ENCODE results near the gene HECTD3. TPM values are rescaled to one million over a fixed set of nuclear protein-coding genes. Genes with fewer than 3 reads are reported as not detected.
"Not testable (repeated sequence)": the region's sequence is repeated elsewhere in the genome, so short reads cannot be mapped to it uniquely, and the experiment has no call there.

HECTD3 gene
- total RNA-seq, 4 donors from 2014 or later = 70.5 to 321 (median 133) TPM

- peaks cover 0 to 40% (median 10%) of the 10 kb centered on the region in 4 donors for H3K36me3 ChIP-seq
- in situ Hi-C loops (cut with MboI; ENCODE audit: low pct_ligation_motif_present in 1 of 4, low pct_unique_long_range_greater_than_20kb in 1 of 4, low sequenced_read_pairs in 3 of 4) = loop anchor here in 2 of 4 donors (25.0 kb wide), 2 partner anchors 164 to 214 kb away; partner anchors contain the start of genes BEST4 (in 1 of the 2), PTCH2 (in 1 of the 2) and RPS8 (in 1 of the 2)
- H3K27ac ChIP-seq = not testable (repeated sequence)
Observed at GRCh38 chr1:45001576-45001975, 9.5 kb downstream of the HECTD3 start.

GRCh38 chr1:45001011-45001481 lies 10.1 kb downstream of the HECTD3 start:
- no peak for TF ChIP-seq CTCF (IDR thresholded peaks at IDR 0.05)
- no peak for TF ChIP-seq POLR2AphosphoS5 (IDR thresholded peaks at IDR 0.05)
- no peak for TF ChIP-seq POLR2A (IDR thresholded peaks at IDR 0.05)
- no peak for TF ChIP-seq EP300 (IDR thresholded peaks at IDR 0.05; ENCODE audit: low read depth)
- intact Hi-C loops (cut with DNase I; ENCODE audit: low total_unique reads) = no loop called here
- Histone ChIP-seq H3K4me1 (no peaks in the 10 kb centered on the region), H3K9me3 (no peaks in the 10 kb centered on the region), H3K27me3 (no peaks in the 10 kb centered on the region), H3K27ac (no peak overlapping the region), H3K36me3 (peaks cover 0 to 35% (median 9%) of the 10 kb centered on the region in 4 donors), H3K4me3 (no peak overlapping the region)
- in situ Hi-C loops (cut with MboI; ENCODE audit: low pct_ligation_motif_present in 1 of 4, low pct_unique_long_range_greater_than_20kb in 1 of 4, low sequenced_read_pairs in 3 of 4) = loop anchor here in 2 of 4 donors (25.0 kb wide), 2 partner anchors 164 to 214 kb away; partner anchors contain the start of genes BEST4 (in 1 of the 2), PTCH2 (in 1 of the 2) and RPS8 (in 1 of the 2)
- WGBS, 2 donors (ENCODE audit: low coverage in 1 of 2) = 40 to 79% methylated on average over 1 to 7 of the region's 7 CpGs
- no peak for DNase-seq

More at GRCh38 chr1:45001576-45001975, 9.5 kb downstream of the HECTD3 start:
- TF ChIP-seq POLR2A (IDR thresholded peaks at IDR 0.05) = peak; percentile 3
- H3K4me1 ChIP-seq; DNase-seq; H3K9me3 ChIP-seq; H3K27me3 ChIP-seq; H3K4me3 ChIP-seq; intact Hi-C loops (cut with DNase I; ENCODE audit: low total_unique reads): not testable (repeated sequence)
- WGBS, 2 donors (ENCODE audit: low coverage in 1 of 2) = 93% methylated on average over 8 of the region's 8 CpGs; no CpG with 5 or more reads in 1 of the 2 donors

DNA sequence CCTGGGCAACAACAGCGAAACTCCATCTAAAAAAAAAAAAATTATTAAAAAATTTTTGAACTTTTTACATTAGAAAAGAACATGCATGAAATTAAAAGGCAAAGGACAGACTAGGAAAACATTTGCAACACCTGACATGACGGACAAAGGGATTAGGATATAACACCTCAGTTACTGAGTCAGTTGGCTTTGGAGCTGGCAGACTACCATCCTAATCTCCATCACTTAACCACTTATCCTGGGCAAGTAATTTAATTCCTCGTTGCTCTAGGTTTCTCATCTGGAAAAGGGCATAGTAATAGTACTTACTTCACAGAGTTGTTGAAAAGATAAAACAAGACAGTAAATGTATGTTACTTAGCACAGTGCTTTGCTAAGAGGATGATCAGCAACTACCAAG lies 11.9 kb downstream of the HECTD3 start:
- whole genome bisulfite sequencing, 2 donors (ENCODE audit: low coverage in 1 of 2) = 85 to 88% methylated on average over 3 of the region's 3 CpGs
- Histone ChIP-seq H3K4me1 (no peaks in the 10 kb centered on the region), H3K27ac (no peak overlapping the region), H3K27me3 (no peaks in the 10 kb centered on the region), H3K36me3 (peaks cover 0 to 19% (median 1%) of the 10 kb centered on the region in 4 donors), H3K4me3 (no peak overlapping the region), H3K9me3 (no peaks in the 10 kb centered on the region)
- intact Hi-C loops (cut with DNase I; ENCODE audit: low total_unique reads) (no loop called here), in situ Hi-C loops (cut with MboI; ENCODE audit: low pct_ligation_motif_present in 1 of 4, low pct_unique_long_range_greater_than_20kb in 1 of 4, low sequenced_read_pairs in 3 of 4) (no loop called here)
- DNase-seq = no peak
- TF ChIP-seq EP300 (IDR thresholded peaks at IDR 0.05; ENCODE audit: low read depth) = no peak
- no peak for TF ChIP-seq CTCF (IDR thresholded peaks at IDR 0.05)
- no peak for TF ChIP-seq POLR2A (IDR thresholded peaks at IDR 0.05)
- TF ChIP-seq POLR2AphosphoS5 (IDR thresholded peaks at IDR 0.05) = no peak

GRCh38 chr1:44995467-44996238 lies 15.5 kb downstream of the HECTD3 start:
- H3K27ac ChIP-seq = no peak overlapping the region
- H3K27me3 ChIP-seq = no peaks in the 10 kb centered on the region
- no peak for DNase-seq
- no peak overlapping the region for H3K4me3 ChIP-seq
- in situ Hi-C loops (cut with MboI; ENCODE audit: low pct_ligation_motif_present in 1 of 4, low pct_unique_long_range_greater_than_20kb in 1 of 4, low sequenced_read_pairs in 3 of 4) = no loop called here
- no peaks in the 10 kb centered on the region for H3K36me3 ChIP-seq
- intact Hi-C loops (cut with DNase I; ENCODE audit: low total_unique reads) = no loop called here
- H3K4me1 ChIP-seq = no peaks in the 10 kb centered on the region
- 92 to 100% methylated on average over 1 to 7 of the region's 7 CpGs for WGBS, 2 donors (ENCODE audit: low coverage in 1 of 2)
- H3K9me3 ChIP-seq = no peaks in the 10 kb centered on the region
- TF ChIP-seq POLR2A (IDR thresholded peaks at IDR 0.05) (no peak), POLR2AphosphoS5 (IDR thresholded peaks at IDR 0.05) (no peak), CTCF (IDR thresholded peaks at IDR 0.05) (no peak), EP300 (IDR thresholded peaks at IDR 0.05; ENCODE audit: low read depth) (no peak)
